Measurements from ENCODE around the gene ZBTB7C. TPM values are rescaled to one million over a fixed set of nuclear protein-coding genes. Genes with fewer than 3 reads are reported as not detected.

ZBTB7C gene
- polyA plus RNA-seq, 2 of the 4 experiments (the other 2 are of a cell fraction), result 0.10 to 0.12 TPM

DNA sequence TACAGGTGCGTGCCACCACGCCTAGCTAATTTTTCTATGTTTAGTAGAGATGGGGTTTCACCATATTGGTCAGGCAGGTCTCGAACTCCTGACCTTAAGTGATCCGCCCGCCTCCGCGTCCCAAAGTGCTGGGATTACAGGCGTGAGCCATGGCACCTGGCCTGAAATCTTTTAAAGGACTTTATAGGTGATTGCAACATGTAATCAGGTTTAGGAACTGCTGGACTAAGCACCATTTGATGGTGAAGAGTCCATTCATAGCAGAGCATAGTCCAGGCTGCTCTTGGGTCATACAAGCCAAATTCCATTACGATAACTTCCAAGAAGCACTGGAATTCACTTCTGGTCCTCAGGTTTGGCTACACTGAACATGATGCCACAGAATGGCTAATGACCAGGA lies 278.1 kb downstream of the ZBTB7C start:
- WGBS (ENCODE audit: missing lambda C conversion rate), result 81% methylated on average over 9 of the region's 9 CpGs
- ATAC-seq (no peak), DNase-seq (ENCODE audit: low read depth in 1 of 2, low spot score in 1 of 2) (no peak), FAIRE-seq (no peak)
- Histone ChIP-seq H3K4me2 (no peak overlapping the region), H3K4me1 (peaks cover 5% of the 10 kb centered on the region; the same call in 1 of the 3 replicates), H3K4me3 (no peak overlapping the region), H3K9me3 (no peaks in the 10 kb centered on the region), H3K27ac (no peak overlapping the region)
- POLR2A ChIA-PET, result no interaction called here
- CTCF ChIA-PET, result no interaction called here
- TF ChIP-seq TP53 (CRISPR knock-in tag; IDR thresholded peaks at IDR 0.05) (no peak), ZFP36 (IDR thresholded peaks at IDR 0.05; ENCODE audit: borderline replicate concordance, partially characterized antibody) (no peak), NFE2L2 (conservative IDR thresholded peaks at IDR 0.05; ENCODE audit: low read length) (no peak), EHF (CRISPR knock-in tag; IDR thresholded peaks at IDR 0.05) (no peak), ZNF302 (CRISPR knock-in tag; IDR thresholded peaks at IDR 0.05) (no peak), HOXA7 (CRISPR knock-in tag; IDR thresholded peaks at IDR 0.05) (no peak)
- TF ChIP-seq, protein P1, sequence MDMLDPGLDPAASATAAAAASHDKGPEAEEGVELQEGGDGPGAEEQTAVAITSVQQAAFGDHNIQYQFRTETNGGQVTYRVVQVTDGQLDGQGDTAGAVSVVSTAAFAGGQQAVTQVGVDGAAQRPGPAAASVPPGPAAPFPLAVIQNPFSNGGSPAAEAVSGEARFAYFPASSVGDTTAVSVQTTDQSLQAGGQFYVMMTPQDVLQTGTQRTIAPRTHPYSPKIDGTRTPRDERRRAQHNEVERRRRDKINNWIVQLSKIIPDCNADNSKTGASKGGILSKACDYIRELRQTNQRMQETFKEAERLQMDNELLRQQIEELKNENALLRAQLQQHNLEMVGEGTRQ (IDR thresholded peaks at IDR 0.05), result no peak

DNA sequence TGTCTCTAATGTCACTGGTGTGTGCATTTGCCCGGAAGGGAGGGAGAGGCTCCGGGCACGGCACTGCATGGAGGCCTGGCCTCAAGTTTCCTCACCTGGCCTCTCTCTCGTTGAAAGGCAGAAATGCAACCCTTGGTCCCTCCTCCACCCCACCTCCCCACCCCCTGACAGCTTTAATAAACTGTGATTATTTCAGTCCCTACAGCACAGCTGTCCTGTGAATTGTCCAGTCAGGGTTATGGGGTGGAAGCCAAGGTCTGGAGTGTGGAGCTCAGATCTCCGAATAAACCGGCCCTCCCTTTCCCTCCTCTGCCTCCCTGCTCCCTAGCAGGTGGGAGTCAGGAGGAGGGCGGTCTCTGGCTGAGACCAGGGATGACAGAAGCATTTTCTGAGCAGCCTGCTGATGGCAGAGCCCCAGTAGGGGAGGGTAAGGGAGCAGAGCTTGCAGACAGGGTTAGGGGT lies 279.5 kb downstream of the ZBTB7C start:
- ChIA-PET CTCF (interaction anchor here (0.6 kb wide), 1 partner anchor 34 kb away, joined by 3 read pairs; no protein-coding TSS in a partner anchor), POLR2A (no interaction called here)
- Histone ChIP-seq H3K4me2 (no peak overlapping the region), H3K4me1 (peaks cover 5% of the 10 kb centered on the region; the same call in 1 of the 3 replicates), H3K9me3 (no peaks in the 10 kb centered on the region), H3K4me3 (no peak overlapping the region), H3K27ac (no peak overlapping the region)
- no peak for TF ChIP-seq HOXB13 (CRISPR knock-in tag; IDR thresholded peaks at IDR 0.05; ENCODE audit: low read depth)
- no peak for TF ChIP-seq FOSL2 (IDR thresholded peaks at IDR 0.05)
- TF ChIP-seq FOSL2 (CRISPR knock-in tag; IDR thresholded peaks at IDR 0.05), result no peak
- no peak for TF ChIP-seq CHD2 (IDR thresholded peaks at IDR 0.05; ENCODE audit: low read length, partially characterized antibody)
- no peak for TF ChIP-seq BHLHE40 (IDR thresholded peaks at IDR 0.05; ENCODE audit: low read depth, low read length)
- TF ChIP-seq, protein P2, sequence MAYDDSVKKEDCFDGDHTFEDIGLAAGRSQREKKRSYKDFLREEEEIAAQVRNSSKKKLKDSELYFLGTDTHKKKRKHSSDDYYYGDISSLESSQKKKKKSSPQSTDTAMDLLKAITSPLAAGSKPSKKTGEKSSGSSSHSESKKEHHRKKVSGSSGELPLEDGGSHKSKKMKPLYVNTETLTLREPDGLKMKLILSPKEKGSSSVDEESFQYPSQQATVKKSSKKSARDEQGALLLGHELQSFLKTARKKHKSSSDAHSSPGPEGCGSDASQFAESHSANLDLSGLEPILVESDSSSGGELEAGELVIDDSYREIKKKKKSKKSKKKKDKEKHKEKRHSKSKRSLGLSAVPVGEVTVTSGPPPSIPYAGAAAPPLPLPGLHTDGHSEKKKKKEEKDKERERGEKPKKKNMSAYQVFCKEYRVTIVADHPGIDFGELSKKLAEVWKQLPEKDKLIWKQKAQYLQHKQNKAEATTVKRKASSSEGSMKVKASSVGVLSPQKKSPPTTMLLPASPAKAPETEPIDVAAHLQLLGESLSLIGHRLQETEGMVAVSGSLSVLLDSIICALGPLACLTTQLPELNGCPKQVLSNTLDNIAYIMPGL (CRISPR knock-in tag; IDR thresholded peaks at IDR 0.05; ENCODE audit: borderline replicate concordance), result no peak
- no peak for TF ChIP-seq EP300 (IDR thresholded peaks at IDR 0.05)
- no peak for TF ChIP-seq ESRRA (IDR thresholded peaks at IDR 0.05; ENCODE audit: borderline replicate concordance, low read length)
- no peak for TF ChIP-seq CEBPB (IDR thresholded peaks at IDR 0.05)
- no peak for TF ChIP-seq SMC3 (IDR thresholded peaks at IDR 0.05)
- no peak for TF ChIP-seq TP53 (CRISPR knock-in tag; IDR thresholded peaks at IDR 0.05)
- DNase-seq (ENCODE audit: low read depth in 1 of 2, low spot score in 1 of 2), result no peak
- FAIRE-seq, result no peak
- 55% methylated on average over 5 of the region's 7 CpGs for WGBS (ENCODE audit: missing lambda C conversion rate)
- ATAC-seq, result no peak

DNA sequence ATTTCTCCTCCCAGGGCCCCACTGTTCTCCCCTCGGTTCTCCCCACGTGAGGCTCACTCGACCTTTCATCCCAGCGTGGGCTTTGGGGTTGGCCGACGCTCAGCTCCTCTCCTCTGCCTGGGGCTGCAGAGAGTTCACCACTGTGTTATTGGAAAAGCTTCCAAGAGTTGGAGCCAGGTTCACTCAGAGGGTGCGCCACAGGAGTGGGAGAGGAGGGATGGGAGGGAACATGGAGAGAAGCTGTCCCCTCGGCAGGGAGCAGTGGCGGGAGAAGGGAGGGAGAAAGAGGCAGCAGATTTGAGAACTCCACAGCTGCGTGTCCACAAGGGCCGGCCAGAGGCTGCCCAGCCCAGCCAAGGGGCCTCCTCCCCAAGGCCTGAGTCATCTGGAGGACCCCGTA lies 281.6 kb downstream of the ZBTB7C start:
- Histone ChIP-seq H3K9me3 (no peaks in the 10 kb centered on the region), H3K4me1 (no peaks in the 10 kb centered on the region), H3K4me2 (no peak overlapping the region), H3K27ac (no peak overlapping the region), H3K4me3 (no peak overlapping the region)
- ATAC-seq (no peak), DNase-seq (ENCODE audit: low read depth in 1 of 2, low spot score in 1 of 2) (no peak), FAIRE-seq (no peak)
- ChIA-PET POLR2A (no interaction called here), CTCF (no interaction called here)
- WGBS (ENCODE audit: missing lambda C conversion rate), result 77% methylated on average over 10 of the region's 12 CpGs
- TF ChIP-seq MAZ (IDR thresholded peaks at IDR 0.05; ENCODE audit: borderline replicate concordance, low read depth, low read length), result no peak
- no peak for TF ChIP-seq POLR2A (IDR thresholded peaks at IDR 0.05; ENCODE audit: low read length)
- no peak for TF ChIP-seq SMC3 (IDR thresholded peaks at IDR 0.05)
- no peak for TF ChIP-seq JUN (IDR thresholded peaks at IDR 0.05)
- TF ChIP-seq, protein P3, sequence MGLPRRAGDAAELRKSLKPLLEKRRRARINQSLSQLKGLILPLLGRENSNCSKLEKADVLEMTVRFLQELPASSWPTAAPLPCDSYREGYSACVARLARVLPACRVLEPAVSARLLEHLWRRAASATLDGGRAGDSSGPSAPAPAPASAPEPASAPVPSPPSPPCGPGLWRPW (IDR thresholded peaks at IDR 0.05), result no peak
- no peak for TF ChIP-seq EHF (CRISPR knock-in tag; IDR thresholded peaks at IDR 0.05)
- TF ChIP-seq, protein P2 (CRISPR knock-in tag; IDR thresholded peaks at IDR 0.05; ENCODE audit: borderline replicate concordance), result no peak
- no peak for TF ChIP-seq CHD4 (IDR thresholded peaks at IDR 0.05; ENCODE audit: borderline replicate concordance)
- TF ChIP-seq CHD2 (IDR thresholded peaks at IDR 0.05; ENCODE audit: low read length, partially characterized antibody), result no peak
- no peak for TF ChIP-seq MYC (IDR thresholded peaks at IDR 0.05; ENCODE audit: borderline replicate concordance, low read length)
- no peak for TF ChIP-seq EHMT2 (IDR thresholded peaks at IDR 0.05; ENCODE audit: low read depth)
- TF ChIP-seq, protein P4, sequence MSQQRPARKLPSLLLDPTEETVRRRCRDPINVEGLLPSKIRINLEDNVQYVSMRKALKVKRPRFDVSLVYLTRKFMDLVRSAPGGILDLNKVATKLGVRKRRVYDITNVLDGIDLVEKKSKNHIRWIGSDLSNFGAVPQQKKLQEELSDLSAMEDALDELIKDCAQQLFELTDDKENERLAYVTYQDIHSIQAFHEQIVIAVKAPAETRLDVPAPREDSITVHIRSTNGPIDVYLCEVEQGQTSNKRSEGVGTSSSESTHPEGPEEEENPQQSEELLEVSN (IDR thresholded peaks at IDR 0.05; ENCODE audit: borderline replicate concordance, low read depth), result no peak
- TF ChIP-seq, protein P5, sequence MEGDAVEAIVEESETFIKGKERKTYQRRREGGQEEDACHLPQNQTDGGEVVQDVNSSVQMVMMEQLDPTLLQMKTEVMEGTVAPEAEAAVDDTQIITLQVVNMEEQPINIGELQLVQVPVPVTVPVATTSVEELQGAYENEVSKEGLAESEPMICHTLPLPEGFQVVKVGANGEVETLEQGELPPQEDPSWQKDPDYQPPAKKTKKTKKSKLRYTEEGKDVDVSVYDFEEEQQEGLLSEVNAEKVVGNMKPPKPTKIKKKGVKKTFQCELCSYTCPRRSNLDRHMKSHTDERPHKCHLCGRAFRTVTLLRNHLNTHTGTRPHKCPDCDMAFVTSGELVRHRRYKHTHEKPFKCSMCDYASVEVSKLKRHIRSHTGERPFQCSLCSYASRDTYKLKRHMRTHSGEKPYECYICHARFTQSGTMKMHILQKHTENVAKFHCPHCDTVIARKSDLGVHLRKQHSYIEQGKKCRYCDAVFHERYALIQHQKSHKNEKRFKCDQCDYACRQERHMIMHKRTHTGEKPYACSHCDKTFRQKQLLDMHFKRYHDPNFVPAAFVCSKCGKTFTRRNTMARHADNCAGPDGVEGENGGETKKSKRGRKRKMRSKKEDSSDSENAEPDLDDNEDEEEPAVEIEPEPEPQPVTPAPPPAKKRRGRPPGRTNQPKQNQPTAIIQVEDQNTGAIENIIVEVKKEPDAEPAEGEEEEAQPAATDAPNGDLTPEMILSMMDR (IDR thresholded peaks at IDR 0.05), result no peak
- TF ChIP-seq, protein P6, sequence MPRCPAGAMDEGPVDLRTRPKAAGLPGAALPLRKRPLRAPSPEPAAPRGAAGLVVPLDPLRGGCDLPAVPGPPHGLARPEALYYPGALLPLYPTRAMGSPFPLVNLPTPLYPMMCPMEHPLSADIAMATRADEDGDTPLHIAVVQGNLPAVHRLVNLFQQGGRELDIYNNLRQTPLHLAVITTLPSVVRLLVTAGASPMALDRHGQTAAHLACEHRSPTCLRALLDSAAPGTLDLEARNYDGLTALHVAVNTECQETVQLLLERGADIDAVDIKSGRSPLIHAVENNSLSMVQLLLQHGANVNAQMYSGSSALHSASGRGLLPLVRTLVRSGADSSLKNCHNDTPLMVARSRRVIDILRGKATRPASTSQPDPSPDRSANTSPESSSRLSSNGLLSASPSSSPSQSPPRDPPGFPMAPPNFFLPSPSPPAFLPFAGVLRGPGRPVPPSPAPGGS (IDR thresholded peaks at IDR 0.05), result no peak

Data from A549 (cell line).